ENCODE data around the gene CD300C.
"Not testable (repeated sequence)": the region's sequence is repeated elsewhere in the genome, so short reads cannot be mapped to it uniquely, and the experiment has no call there.

Gene CD300C

GRCh38 chr17:74573635-74574034 is 27.7 kb upstream of the CD300C start:
- H3K9me3 ChIP-seq (ENCODE audit: control insufficient read depth, insufficient read depth, low read depth, low read length); H3K27ac ChIP-seq (ENCODE audit: low read depth, low read length); H3K4me3 ChIP-seq (ENCODE audit: low read depth, low read length); H3K9ac ChIP-seq (ENCODE audit: low read length); H3K4me1 ChIP-seq (ENCODE audit: control insufficient read depth, insufficient read depth, low read length); H3K36me3 ChIP-seq (ENCODE audit: control insufficient read depth, insufficient read depth, low read length): not testable (repeated sequence)
- H3K27me3 ChIP-seq (ENCODE audit: control insufficient read depth, insufficient read depth, low read length), result peaks cover 12% of the 10 kb centered on the region; the same call in 1 of the 2 replicates

- H3K4me1 ChIP-seq (ENCODE audit: control insufficient read depth, insufficient read depth, low read length), result no peaks in the 10 kb centered on the region; the same call in 1 of the 2 replicates
- no peak overlapping the region for H3K4me3 ChIP-seq (ENCODE audit: low read depth, low read length)
- H3K36me3 ChIP-seq (ENCODE audit: control insufficient read depth, insufficient read depth, low read length), result no peaks in the 10 kb centered on the region
- H3K9me3 ChIP-seq (ENCODE audit: control insufficient read depth, insufficient read depth, low read depth, low read length), result no peaks in the 10 kb centered on the region
- no peak overlapping the region for H3K27ac ChIP-seq (ENCODE audit: low read depth, low read length)
- no peak overlapping the region for H3K9ac ChIP-seq (ENCODE audit: low read length)
- H3K27me3 ChIP-seq (ENCODE audit: control insufficient read depth, insufficient read depth, low read length), result peaks cover 12% of the 10 kb centered on the region; the same call in 1 of the 2 replicates
Observed at GRCh38 chr17:74573169-74573568, 27.3 kb upstream of the CD300C start.

GRCh38 chr17:74571621-74572270 is 25.8 kb upstream of the CD300C start:
- H3K9me3 ChIP-seq (ENCODE audit: control insufficient read depth, insufficient read depth, low read depth, low read length), result no peaks in the 10 kb centered on the region
- peaks cover 12% of the 10 kb centered on the region; the same call in 1 of the 2 replicates for H3K27me3 ChIP-seq (ENCODE audit: control insufficient read depth, insufficient read depth, low read length)

GRCh38 chr17:74569020-74570003 is 23.4 kb upstream of the CD300C start:
- Histone ChIP-seq H3K9me3 (ENCODE audit: control insufficient read depth, insufficient read depth, low read depth, low read length) (no peaks in the 10 kb centered on the region), H3K27ac (ENCODE audit: low read depth, low read length) (no peak overlapping the region), H3K36me3 (ENCODE audit: control insufficient read depth, insufficient read depth, low read length) (no peaks in the 10 kb centered on the region), H3K27me3 (ENCODE audit: control insufficient read depth, insufficient read depth, low read length) (peaks cover 6% of the 10 kb centered on the region; the same call in 1 of the 2 replicates), H3K4me3 (ENCODE audit: low read depth, low read length) (no peak overlapping the region), H3K9ac (ENCODE audit: low read length) (no peak overlapping the region), H3K4me1 (ENCODE audit: control insufficient read depth, insufficient read depth, low read length) (peaks cover 2% of the 10 kb centered on the region; the same call in 1 of the 2 replicates)

More at GRCh38 chr17:74571621-74572270, 25.8 kb upstream of the CD300C start:
- no peaks in the 10 kb centered on the region; the same call in 1 of the 2 replicates for H3K4me1 ChIP-seq (ENCODE audit: control insufficient read depth, insufficient read depth, low read length)
- no peaks in the 10 kb centered on the region for H3K36me3 ChIP-seq (ENCODE audit: control insufficient read depth, insufficient read depth, low read length)
- no peak overlapping the region for H3K4me3 ChIP-seq (ENCODE audit: low read depth, low read length)
- H3K27ac ChIP-seq (ENCODE audit: low read depth, low read length), result no peak overlapping the region
- no peak overlapping the region for H3K9ac ChIP-seq (ENCODE audit: low read length)

- peaks cover 2% of the 10 kb centered on the region; the same call in 1 of the 2 replicates for H3K4me1 ChIP-seq (ENCODE audit: control insufficient read depth, insufficient read depth, low read length)
- H3K36me3 ChIP-seq (ENCODE audit: control insufficient read depth, insufficient read depth, low read length), result no peaks in the 10 kb centered on the region
- H3K27ac ChIP-seq (ENCODE audit: low read depth, low read length), result no peak overlapping the region
- H3K27me3 ChIP-seq (ENCODE audit: control insufficient read depth, insufficient read depth, low read length), result no peaks in the 10 kb centered on the region; the same call in 1 of the 2 replicates
- no peak overlapping the region for H3K9ac ChIP-seq (ENCODE audit: low read length)
- no peak overlapping the region for H3K4me3 ChIP-seq (ENCODE audit: low read depth, low read length)
- H3K9me3 ChIP-seq (ENCODE audit: control insufficient read depth, insufficient read depth, low read depth, low read length), result no peaks in the 10 kb centered on the region
Observed at GRCh38 chr17:74568106-74568873, 22.4 kb upstream of the CD300C start.

GRCh38 chr17:74567397-74567796 is 21.5 kb upstream of the CD300C start, which contains the start of gene CD300H:
Gene CD300H, minus strand, starts transcription at chr17:74567509.
- Histone ChIP-seq H3K9me3 (ENCODE audit: control insufficient read depth, insufficient read depth, low read depth, low read length) (no peaks in the 10 kb centered on the region), H3K4me1 (ENCODE audit: control insufficient read depth, insufficient read depth, low read length) (peaks cover 2% of the 10 kb centered on the region; the same call in 1 of the 2 replicates), H3K36me3 (ENCODE audit: control insufficient read depth, insufficient read depth, low read length) (no peaks in the 10 kb centered on the region), H3K4me3 (ENCODE audit: low read depth, low read length) (no peak within 1 kb of the TSS), H3K27ac (ENCODE audit: low read depth, low read length) (no peak within 1 kb of the TSS), H3K27me3 (ENCODE audit: control insufficient read depth, insufficient read depth, low read length) (no peaks in the 10 kb centered on the region; the same call in 1 of the 2 replicates), H3K9ac (ENCODE audit: low read length) (no peak within 1 kb of the TSS)

GRCh38 chr17:74566132-74566753 is 20.3 kb upstream of the CD300C start:
- H3K9me3 ChIP-seq (ENCODE audit: control insufficient read depth, insufficient read depth, low read depth, low read length), result no peaks in the 10 kb centered on the region
- no peak overlapping the region for H3K27ac ChIP-seq (ENCODE audit: low read depth, low read length)
- H3K4me3 ChIP-seq (ENCODE audit: low read depth, low read length), result no peak overlapping the region
- no peaks in the 10 kb centered on the region for H3K36me3 ChIP-seq (ENCODE audit: control insufficient read depth, insufficient read depth, low read length)
- H3K9ac ChIP-seq (ENCODE audit: low read length), result no peak overlapping the region
- peaks cover 2% of the 10 kb centered on the region; the same call in 1 of the 2 replicates for H3K4me1 ChIP-seq (ENCODE audit: control insufficient read depth, insufficient read depth, low read length)
- peaks cover 2% of the 10 kb centered on the region; the same call in 1 of the 2 replicates for H3K27me3 ChIP-seq (ENCODE audit: control insufficient read depth, insufficient read depth, low read length)

GRCh38 chr17:74565126-74565525 is 19.2 kb upstream of the CD300C start:
- no peak overlapping the region for H3K27ac ChIP-seq (ENCODE audit: low read depth, low read length)
- no peak overlapping the region for H3K9ac ChIP-seq (ENCODE audit: low read length)
- no peak overlapping the region for H3K4me3 ChIP-seq (ENCODE audit: low read depth, low read length)
- H3K9me3 ChIP-seq (ENCODE audit: control insufficient read depth, insufficient read depth, low read depth, low read length), result no peaks in the 10 kb centered on the region
- peaks cover 10% of the 10 kb centered on the region; the same call in 1 of the 2 replicates for H3K27me3 ChIP-seq (ENCODE audit: control insufficient read depth, insufficient read depth, low read length)
- H3K36me3 ChIP-seq (ENCODE audit: control insufficient read depth, insufficient read depth, low read length), result no peaks in the 10 kb centered on the region
- peaks cover 2% of the 10 kb centered on the region; the same call in 1 of the 2 replicates for H3K4me1 ChIP-seq (ENCODE audit: control insufficient read depth, insufficient read depth, low read length)

GRCh38 chr17:74563358-74563757 is 17.4 kb upstream of the CD300C start:
- peaks cover 10% of the 10 kb centered on the region; the same call in 1 of the 2 replicates for H3K27me3 ChIP-seq (ENCODE audit: control insufficient read depth, insufficient read depth, low read length)
- H3K9me3 ChIP-seq (ENCODE audit: control insufficient read depth, insufficient read depth, low read depth, low read length), result 0 out of 2 replicates have a peak, but pooled peaks cover 2% of the 10 kb centered on the region
- no peak overlapping the region for H3K4me3 ChIP-seq (ENCODE audit: low read depth, low read length)
- peaks cover 2% of the 10 kb centered on the region; the same call in 1 of the 2 replicates for H3K4me1 ChIP-seq (ENCODE audit: control insufficient read depth, insufficient read depth, low read length)
- H3K9ac ChIP-seq (ENCODE audit: low read length), result no peak overlapping the region
- H3K27ac ChIP-seq (ENCODE audit: low read depth, low read length), result no peak overlapping the region
- H3K36me3 ChIP-seq (ENCODE audit: control insufficient read depth, insufficient read depth, low read length), result no peaks in the 10 kb centered on the region

- peaks cover 2% of the 10 kb centered on the region; the same call in 1 of the 2 replicates for H3K4me1 ChIP-seq (ENCODE audit: control insufficient read depth, insufficient read depth, low read length)
- H3K27me3 ChIP-seq (ENCODE audit: control insufficient read depth, insufficient read depth, low read length), result peaks cover 10% of the 10 kb centered on the region; the same call in 1 of the 2 replicates
- H3K4me3 ChIP-seq (ENCODE audit: low read depth, low read length), result no peak overlapping the region
- H3K9ac ChIP-seq (ENCODE audit: low read length), result no peak overlapping the region
- H3K9me3 ChIP-seq (ENCODE audit: control insufficient read depth, insufficient read depth, low read depth, low read length), result peaks cover 16% of the 10 kb centered on the region
- no peak overlapping the region for H3K27ac ChIP-seq (ENCODE audit: low read depth, low read length)
- H3K36me3 ChIP-seq (ENCODE audit: control insufficient read depth, insufficient read depth, low read length), result no peaks in the 10 kb centered on the region
Observed at GRCh38 chr17:74561586-74561985, 15.7 kb upstream of the CD300C start.
